Measurements from ENCODE around the gene CLDN4.

CLDN4 gene

GRCh38 chr7:73799282-73800141 is 31.3 kb upstream of the CLDN4 start:
- DNase-seq (ENCODE audit: low read depth in 1 of 2, low spot score in 1 of 2) = no peak
- Histone ChIP-seq H3K27ac (replicated peaks) (no peak overlapping the region), H3K27me3 (ENCODE audit: insufficient read depth, poor library complexity, severe bottlenecking) (no peaks in the 10 kb centered on the region), H3K4me3 (replicated peaks; ENCODE audit: insufficient read depth, low read length) (no peak overlapping the region)
- no peak for TF ChIP-seq CTCF (IDR thresholded peaks at IDR 0.05; ENCODE audit: insufficient read depth, low read length)
- no peak for TF ChIP-seq POLR2AphosphoS5 (IDR thresholded peaks at IDR 0.05; ENCODE audit: low read depth)
- no peak for TF ChIP-seq SPI1 (IDR thresholded peaks at IDR 0.05; ENCODE audit: borderline replicate concordance, low read depth)

- H3K27ac ChIP-seq (replicated peaks) = no peak overlapping the region
- H3K4me3 ChIP-seq (replicated peaks; ENCODE audit: insufficient read depth, low read length) = no peak overlapping the region
- no peak for DNase-seq (ENCODE audit: low read depth in 1 of 2, low spot score in 1 of 2)
- TF ChIP-seq POLR2AphosphoS5 (IDR thresholded peaks at IDR 0.05; ENCODE audit: low read depth) = no peak
- TF ChIP-seq REST (IDR thresholded peaks at IDR 0.05; ENCODE audit: insufficient replicate concordance, low read depth) = no peak
- TF ChIP-seq GABPA (IDR thresholded peaks at IDR 0.05; ENCODE audit: low read depth) = no peak
- TF ChIP-seq SPI1 (IDR thresholded peaks at IDR 0.05; ENCODE audit: borderline replicate concordance, low read depth) = no peak
- TF ChIP-seq CTCF (IDR thresholded peaks at IDR 0.05; ENCODE audit: insufficient read depth, low read length) = no peak
- no peaks in the 10 kb centered on the region for H3K27me3 ChIP-seq (ENCODE audit: insufficient read depth, poor library complexity, severe bottlenecking)
Measured at GRCh38 chr7:73801577-73801976, 29.2 kb upstream of the CLDN4 start.

- Histone ChIP-seq H3K4me3 (replicated peaks; ENCODE audit: insufficient read depth, low read length) (no peak overlapping the region), H3K27me3 (ENCODE audit: insufficient read depth, poor library complexity, severe bottlenecking) (no peaks in the 10 kb centered on the region), H3K27ac (replicated peaks) (no peak overlapping the region)
- no peak for TF ChIP-seq CTCF (IDR thresholded peaks at IDR 0.05; ENCODE audit: insufficient read depth, low read length)
- TF ChIP-seq REST (IDR thresholded peaks at IDR 0.05; ENCODE audit: insufficient replicate concordance, low read depth) = no peak
- TF ChIP-seq GABPA (IDR thresholded peaks at IDR 0.05; ENCODE audit: low read depth) = no peak
- no peak for TF ChIP-seq POLR2AphosphoS5 (IDR thresholded peaks at IDR 0.05; ENCODE audit: low read depth)
- TF ChIP-seq SPI1 (IDR thresholded peaks at IDR 0.05; ENCODE audit: borderline replicate concordance, low read depth) = no peak
- DNase-seq (ENCODE audit: low read depth in 1 of 2, low spot score in 1 of 2) = no peak
Measured at GRCh38 chr7:73802459-73802858, 28.3 kb upstream of the CLDN4 start.
